Sciatic nerve (tissue), 2 donors: Measurements from ENCODE around the gene ZNF618. TPM values are rescaled to one million over a fixed set of nuclear protein-coding genes. Genes with fewer than 3 reads are reported as not detected.

ENCODE experiments used
- ATAC-seq: fragments of 200-7000 bp; cut with Tn5 transposase; one replicate; pipeline ENCODE4 v1.9.1; 2020; ENCODE audit warnings: mild to moderate bottlenecking, moderate library complexity
- DNase-seq: peaks from one replicate; pipeline ENCODE4 v3.0.0-alpha.2; 2020; ENCODE audit warnings: low spot score
- intact Hi-C: fragments of 100-400 bp; cut with DNase I; formaldehyde crosslinking; loops from one replicate; pipeline ENCODE4 v1.14.2; 2022
- total RNA-seq: library from RNA; stranded (reverse); fragmentation: NEBNext Ultra II Directional; extraction: Animal tissue kit (Norgen Biotek cat#: 25700); gene quantifications from one replicate; pipeline ENCODE4 v1.2.1, GENCODE V29; 2021
- donor health status: DM: no; HTN: no; CAD: no.
- donor health status: DM: no; HTN: no; CAD: no.

The ZNF618 gene
- total RNA-seq, 1 donor from 2014 or later, result 15.5 TPM

DNA sequence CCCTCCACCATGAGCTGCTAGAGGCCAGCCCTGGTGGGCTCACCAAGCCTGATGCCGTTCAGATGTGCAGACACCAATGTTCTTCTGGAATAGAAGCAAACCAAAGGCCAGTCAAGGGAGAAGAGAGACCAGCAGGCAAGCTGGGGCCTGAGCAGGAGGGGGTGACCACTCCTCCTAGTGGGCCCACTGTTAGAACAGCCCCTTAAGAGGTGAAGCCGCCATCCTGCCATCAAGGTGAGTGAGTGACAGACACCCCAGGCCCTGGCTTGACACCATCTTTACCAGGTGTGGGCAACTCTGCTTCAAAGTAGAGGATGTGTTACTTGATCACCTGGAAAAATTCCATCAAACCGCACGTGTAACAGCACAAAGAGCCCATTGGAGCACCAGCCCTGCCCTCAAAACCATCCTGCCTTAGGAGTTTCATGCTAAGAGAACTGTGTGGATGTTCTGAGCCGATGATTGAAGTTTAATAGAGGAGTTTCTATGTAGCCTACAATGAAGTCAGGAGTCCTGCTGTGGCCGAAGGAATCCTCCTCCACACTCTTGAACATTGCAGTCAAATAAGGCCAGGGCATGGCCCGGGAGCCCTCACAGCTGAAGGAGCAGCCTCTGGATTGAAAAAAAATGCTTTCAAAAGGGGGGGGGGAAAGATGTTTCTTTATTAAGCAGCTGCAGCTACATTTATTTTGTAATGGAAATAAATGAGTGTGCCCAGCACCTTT lies 181.2 kb downstream of the ZNF618 start:
- intact Hi-C loops, result no loop called here
- ATAC-seq, result no peak
- DNase-seq, result no peak

DNA sequence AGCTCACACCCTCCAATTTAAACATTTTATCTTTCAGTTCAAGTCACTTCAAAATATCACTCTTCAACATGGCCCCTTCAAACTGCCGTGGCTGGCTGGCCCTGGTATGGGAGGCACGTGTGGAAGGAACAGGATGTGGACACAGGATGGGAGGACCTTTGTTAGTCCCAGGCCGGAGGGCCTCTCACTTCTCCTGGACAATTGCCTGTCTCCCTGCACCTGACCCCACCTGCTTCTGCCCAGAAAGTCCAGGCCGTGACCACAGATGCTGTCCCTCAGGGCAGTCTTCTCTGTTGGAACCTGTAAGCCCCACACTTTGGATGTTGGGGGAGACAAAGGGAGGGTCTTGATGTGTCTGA lies 182.6 kb downstream of the ZNF618 start:
- DNase-seq (no peak), ATAC-seq (no peak)
- intact Hi-C loops, result no loop called here

DNA sequence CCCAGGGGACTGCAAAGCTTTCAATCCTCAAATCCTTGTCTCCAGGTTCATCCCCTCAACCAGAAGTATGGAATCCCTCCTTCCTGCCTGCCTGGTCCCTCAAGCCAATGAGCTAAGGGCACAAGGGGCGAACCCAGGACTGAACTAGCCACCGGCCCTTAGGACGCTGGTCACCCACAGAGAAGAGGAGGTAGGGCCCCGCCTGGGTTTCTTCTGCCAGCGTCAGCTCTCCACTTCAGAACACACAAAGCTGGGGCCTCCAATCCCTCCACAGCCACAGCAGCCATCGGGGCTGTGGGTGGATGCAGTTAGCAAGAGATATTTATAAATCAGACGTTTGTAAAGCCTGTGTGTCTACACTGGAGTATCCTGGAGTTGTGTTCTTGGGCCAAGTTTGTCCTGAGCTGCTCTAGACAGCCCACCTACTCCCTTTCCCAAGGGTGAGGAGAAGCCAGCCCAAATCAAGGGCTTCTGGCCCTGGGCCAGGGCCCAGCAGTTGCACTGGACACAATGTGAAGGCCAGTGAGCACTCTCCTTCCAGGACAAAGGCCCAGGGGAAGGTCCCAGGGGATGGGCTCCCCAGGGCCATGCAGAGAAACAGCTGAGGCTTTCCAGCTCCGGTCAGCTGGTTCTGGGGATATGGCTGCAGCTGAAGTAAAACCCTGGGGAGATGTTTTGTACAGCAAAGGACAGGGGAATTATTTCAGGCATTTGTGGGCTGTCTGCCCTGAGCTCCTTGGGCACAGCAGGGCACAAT lies 183.1 kb downstream of the ZNF618 start:
- peak; percentile 33 for ATAC-seq
- intact Hi-C loops, result no loop called here
- DNase-seq, result no peak

DNA sequence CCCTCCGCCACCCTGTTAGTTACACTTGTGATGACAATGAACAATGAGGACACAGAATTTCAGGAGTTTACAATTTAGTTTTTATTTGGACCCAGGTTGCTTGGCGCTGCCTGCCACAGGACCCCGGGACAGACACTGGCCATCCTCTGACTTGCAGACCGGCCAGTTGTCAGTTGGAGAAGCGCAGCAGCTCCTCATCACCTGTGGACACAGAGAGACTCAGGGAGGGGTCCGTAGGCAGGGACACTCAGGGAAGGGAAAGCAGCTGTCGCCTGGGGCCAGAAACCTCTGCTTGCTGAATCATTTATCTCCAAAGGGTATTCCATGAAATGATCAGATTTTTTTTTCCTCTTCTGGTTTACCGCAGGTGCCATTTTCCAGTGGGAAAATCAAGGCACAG lies 184.0 kb downstream of the ZNF618 start:
- intact Hi-C loops, result no loop called here
- DNase-seq, result no peak
- ATAC-seq, result no peak

DNA sequence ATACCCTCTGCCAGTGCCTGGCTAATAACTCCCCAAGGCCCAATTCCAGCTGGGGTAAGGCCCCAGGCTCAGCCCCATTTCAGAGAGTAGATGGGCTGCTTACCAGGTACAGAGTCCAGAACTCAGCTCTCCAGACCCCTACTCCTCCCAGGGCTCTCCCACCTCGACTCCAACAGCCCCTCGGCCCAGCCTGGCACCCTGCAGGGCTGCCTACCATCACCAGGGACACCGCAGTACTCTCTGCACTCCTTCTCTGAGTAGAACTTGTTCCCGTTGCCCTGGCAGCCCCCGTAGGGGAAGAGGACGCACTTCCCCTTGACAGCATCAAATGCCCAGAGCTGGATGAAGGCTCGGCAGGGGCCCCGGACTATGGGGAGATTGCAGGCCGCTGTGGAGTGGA lies 184.6 kb downstream of the ZNF618 start:
- intact Hi-C loops, result no loop called here
- ATAC-seq (peak; percentile 11), DNase-seq (no peak)

DNA sequence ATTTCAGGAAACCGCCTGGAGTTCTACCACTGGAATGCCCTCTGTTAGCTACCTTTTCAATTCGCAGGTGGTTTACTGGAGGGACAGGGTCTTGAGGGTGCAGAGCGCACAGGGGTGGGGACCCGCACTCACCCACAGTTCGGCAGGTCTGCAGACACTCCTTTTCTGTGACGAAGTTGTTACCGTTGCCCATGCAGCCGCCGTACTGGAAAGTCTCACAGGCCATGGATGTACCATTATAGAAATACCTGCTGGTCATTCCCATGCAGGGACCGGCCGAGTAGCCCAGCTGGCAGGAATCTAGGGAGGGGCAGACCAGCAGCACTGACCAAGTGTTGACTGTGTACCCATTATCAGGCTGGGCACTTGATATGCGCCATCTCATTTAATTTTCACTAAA lies 185.2 kb downstream of the ZNF618 start:
- intact Hi-C loops, result no loop called here
- ATAC-seq (no peak), DNase-seq (no peak)

DNA sequence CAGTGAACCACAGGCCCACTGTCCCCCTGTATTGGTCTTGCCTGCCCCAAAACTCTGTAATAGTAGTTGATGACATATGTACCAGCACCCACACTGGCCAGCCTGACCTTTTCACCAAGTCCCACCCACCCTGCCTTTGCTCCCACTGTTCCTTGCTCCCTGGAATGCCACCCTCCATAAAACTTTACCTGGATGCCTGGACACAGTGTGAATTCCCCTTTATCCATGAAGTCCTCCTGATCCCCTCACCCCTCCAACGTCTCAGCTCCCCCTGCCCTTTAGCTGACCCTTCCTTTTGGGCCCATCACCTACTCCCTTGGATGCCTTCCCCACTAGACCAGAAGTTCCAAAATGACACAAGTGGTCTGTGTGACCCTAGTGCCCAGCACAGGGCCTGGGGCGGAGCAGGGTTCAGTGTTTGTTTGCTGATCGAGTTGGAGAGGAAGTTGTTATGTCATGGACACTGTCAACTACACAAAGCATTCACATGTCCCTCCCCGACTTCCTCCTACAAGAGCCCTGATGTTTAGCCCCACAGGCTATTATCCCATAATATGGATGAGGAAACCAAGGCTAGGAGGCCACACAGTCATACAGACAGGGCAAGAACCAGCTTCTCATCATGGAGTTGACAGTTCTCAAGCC lies 185.8 kb downstream of the ZNF618 start:
- ATAC-seq (no peak), DNase-seq (no peak)
- intact Hi-C loops, result no loop called here

DNA sequence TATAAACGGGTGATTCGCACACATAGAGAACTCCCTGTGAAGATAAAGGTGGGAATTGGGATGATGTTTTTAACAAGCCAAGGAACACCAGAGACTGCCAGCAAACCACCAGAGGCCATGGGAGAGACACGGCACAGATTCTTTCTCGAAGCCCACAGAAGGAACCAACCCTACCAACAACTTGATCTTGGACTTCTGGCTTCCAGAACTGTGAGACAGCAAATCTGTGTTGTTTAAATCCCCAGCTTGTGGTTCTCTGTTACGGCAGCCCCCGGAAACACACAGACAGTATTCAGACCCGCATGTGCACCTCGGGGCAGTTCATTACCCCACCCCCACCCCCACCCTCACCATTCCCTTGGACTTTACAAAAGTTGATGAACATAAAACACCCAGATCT lies 189.2 kb downstream of the ZNF618 start:
- no peak for DNase-seq
- intact Hi-C loops, result no loop called here

DNA sequence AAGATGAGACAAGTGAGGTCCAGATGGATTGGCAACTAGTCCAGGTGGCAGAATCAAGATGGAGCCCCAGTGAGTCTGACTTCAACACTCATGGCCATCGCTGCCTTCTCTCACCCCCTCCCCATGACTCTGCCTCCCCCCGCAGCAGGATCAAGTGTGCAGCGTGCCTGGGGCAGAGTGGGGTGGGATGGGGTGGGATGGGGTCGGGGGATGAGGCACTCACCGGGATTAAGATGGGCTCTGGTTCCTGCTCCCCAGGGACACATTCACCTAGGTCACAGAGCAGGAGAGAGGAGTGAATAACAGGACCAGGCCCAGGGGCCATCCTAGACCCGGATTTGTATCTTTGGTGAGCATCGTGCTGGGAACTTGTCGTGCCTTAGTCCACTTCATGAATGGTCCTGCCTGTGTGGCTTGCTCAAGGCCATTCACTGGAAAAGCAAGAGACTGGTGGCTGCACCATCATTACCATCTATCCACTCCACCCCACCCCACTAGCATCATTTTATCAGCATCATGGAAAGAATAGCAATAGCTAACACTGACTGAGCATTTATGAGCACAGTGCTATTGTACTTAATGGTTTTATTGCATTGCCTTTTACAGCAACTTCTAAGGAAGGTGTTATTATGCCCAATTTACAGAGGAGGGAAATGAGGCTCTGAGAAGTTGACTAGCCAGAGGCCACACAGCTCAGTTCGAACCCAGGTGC lies 193.5 kb downstream of the ZNF618 start:
- no peak for ATAC-seq
- intact Hi-C loops, result no loop called here
- DNase-seq, result no peak

More for the DNA sequence above, 189.2 kb downstream of the ZNF618 start:
- ATAC-seq, result no peak

DNA sequence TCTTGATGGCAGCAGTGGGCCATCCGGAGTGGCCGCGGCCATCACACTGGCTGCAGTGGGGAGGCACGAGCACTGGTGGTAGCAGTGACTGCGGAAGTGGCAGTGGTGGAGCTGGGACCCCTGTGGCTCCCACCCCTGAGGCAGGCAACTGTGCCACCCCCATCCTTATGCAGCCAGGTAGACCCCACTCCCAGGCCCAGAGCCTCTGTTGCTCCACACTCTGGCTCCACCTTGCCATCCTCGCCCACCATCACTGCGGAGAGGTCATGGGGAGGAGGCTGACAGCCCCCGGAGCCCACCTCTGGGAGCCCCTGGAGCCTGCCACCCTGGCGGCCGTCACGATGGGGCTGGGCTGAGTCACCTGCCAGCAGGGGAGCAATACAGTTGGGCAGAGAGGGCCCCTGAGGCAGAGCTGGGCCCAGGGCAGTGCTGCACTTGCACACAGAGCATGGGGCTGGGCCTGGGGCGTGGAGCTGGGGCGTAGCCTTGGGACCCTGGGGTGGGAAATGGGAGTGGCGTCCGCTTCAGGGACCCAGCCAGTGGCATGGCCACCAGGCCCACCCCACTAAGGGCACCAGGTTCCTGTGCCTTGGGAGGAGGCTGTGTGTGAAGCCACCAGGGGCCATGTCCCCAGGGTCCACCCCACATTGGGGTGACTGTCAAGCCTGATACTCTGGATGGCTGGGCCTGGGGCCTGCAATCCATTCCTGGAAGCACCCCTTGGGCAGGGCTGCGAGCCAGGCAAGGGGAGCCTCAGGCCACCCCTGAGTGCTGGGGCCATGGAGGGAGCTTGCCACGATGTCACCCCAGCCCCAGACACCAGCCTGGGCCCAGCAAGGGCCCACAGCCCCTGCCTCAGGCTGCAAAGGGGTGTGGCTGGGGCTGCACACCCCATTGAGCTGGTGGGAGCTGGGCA lies 194.3 kb downstream of the ZNF618 start:
- intact Hi-C loops, result no loop called here
- DNase-seq, result peak; percentile 35
- ATAC-seq, result no peak

DNA sequence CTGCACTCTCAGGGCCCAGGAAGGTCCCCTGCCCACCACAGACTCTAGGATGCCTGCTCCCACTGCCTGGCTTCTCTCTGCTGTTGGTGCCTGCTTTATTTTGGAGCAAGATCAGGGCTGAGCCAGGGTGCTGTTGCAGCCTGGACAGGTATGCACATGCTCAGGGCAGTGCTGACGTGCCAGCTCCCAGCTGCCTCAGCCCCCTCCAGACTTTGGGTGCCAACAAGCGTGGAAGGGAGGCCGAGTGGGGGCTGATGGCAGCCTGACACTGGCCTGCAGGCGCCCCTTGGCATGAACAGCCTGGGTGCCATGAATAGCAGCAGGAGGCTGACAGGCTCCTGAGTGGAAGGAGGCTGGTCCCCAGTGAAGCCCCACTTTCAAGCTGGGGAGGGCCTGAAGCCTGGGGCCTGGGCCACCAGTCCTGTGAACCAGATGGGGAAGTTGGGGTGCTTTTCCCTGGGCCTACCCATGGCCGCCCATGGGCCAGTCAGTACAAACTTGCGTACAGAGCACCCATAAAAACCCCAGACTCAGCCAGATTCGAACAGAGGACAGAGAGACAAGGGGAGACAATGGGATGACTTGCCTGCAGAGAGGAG lies 195.2 kb downstream of the ZNF618 start:
- ATAC-seq (no peak), DNase-seq (no peak)
- intact Hi-C loops, result no loop called here

DNA sequence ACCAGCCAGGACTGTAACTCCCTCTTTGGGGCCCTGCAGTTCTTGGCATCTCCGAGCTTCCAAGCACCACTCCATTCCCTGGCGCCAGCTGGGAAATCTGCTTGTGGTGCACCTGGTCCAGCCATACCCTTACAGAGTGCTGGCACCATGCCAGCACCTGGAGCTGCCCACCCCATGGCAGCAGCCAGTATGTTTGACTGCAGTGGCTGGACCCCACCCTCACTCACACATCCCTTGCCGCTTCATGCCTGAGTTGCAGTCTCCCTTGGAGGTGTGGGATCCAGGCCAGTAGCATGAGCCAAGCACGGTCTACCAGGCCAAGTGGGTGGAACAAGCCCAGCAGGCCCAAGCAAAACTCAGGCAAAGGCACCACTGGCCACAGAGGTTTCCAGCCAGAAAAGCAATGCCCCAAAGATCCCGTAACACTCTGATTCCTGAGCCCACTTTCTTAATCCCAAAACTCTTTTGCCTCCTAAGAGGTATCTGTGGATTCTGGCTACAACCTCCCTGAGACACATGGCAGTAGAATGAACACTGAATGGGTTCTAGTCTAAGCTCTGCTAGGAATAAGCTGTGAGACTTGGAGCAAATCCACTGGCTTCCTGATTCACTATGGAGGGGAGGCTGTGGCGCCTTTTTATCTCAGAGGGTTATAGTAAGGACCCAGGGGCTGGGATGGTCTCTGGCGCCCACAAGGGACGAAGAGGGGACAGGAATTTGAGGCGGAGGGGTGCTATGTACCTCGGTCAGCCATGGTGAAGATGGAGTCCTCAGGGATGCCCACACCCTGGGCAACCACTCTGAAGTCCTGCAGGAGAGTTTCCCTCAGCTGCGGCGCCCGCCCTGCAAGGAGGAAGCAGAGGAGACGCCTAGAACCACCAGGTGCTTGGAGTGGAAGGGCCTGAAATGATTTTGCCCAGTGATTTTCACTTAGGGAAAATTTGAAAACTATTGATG lies 196.4 kb downstream of the ZNF618 start:
- DNase-seq, result no peak
- ATAC-seq, result peak; percentile 85
- intact Hi-C loops, result no loop called here

DNA sequence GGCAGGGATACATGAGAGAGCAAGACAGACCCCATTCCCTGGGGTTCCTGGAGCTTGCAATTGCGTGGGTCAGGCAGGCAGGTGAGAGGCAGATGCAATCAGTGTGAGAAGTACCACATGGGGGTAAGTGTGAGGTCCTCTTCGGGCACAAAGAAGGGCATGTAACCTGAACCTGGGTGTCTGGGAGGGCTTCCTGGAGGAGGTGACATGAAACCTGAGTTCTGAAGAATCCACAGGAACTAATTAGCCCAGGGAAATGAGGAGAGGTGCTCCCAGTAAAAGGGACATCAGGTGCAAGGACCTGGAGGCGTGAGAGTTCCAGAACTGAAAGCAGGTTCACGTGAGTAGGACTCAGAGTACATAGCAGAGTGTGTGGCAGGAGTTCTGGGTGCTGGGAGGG lies 199.5 kb downstream of the ZNF618 start:
- DNase-seq (no peak), ATAC-seq (no peak)
- intact Hi-C loops, result no loop called here

DNA sequence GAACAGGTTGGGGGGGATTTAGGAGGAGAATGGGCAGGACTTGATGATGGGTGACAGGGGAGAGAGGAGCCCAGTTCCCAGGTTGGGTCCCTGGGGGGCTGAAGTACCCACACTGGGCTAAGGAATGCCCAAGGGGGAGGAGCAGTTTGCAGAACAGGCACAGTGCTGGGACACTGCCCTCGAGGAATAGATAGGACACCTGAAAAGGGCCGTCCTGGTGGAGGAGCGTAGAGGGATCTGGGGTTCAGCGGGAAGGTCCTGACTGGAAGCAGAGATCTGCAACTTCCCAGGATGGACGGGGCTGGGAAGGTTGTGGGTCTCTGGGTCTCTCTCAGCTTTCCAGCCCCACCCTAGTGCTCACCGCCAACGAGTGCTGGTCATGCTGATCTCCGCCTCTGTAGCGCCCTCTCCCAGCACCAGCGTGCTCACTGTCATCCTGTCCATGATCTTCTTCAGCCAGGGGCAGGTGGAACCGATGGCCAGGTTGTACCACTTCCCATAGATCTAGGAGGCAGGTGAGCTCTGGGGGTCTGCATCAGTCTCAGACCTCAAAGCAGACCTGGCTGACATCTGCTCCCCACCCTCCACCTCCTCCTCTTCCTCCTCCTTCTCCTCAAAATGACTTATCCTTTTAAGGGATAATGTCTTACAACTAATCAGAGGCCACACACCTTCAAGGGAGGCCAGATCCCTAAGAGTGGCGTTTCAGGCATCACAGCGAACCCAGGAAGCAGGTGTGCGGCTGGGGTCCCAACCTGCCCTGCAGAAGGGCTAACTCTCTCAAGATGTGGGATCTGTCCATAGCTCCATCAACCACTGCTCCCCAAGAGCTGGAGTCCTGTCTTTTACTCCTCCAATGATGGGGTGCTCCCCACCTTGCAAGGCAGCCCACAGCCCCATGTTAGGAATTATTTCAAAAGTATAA lies 200.4 kb downstream of the ZNF618 start:
- intact Hi-C loops, result no loop called here
- ATAC-seq (no peak), DNase-seq (no peak)

DNA sequence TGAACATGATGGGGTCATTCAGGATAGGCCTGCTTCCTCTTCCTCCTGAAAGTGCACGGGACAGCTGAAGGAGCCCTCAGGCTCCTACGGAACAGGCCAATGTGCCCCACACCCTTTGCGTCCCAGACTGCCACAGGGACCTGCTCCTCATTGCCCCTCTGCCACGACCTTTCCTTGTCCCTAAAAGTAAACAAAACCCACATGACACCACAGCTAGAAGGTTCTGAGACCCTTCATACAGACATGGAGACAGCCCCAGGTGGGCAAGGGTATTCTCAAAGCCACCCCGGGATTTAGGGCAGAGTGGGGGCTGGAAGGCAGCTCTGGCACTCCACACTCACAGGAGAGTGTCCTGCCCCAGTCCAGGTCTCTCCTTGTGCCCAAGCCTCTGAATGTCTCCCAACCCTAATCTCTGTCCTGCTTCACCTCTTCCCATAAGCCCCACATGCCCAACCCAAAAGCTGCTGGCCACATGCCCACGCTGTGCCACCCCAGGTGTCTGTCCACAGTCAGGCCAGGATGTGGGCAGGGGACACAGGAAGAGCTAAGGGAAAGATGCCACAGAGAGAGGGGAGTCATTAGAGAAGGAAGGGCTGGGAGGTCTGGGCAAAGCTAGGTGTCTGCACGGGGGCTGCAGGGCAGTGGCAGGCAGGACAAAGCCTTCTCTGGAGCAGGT lies 201.2 kb downstream of the ZNF618 start:
- ATAC-seq, result no peak
- intact Hi-C loops, result no loop called here
- no peak for DNase-seq
